ENCODE results near the gene CNPY1.
"Not testable (repeated sequence)": the region's sequence is repeated elsewhere in the genome, so short reads cannot be mapped to it uniquely, and the experiment has no call there.

The CNPY1 gene

GRCh38 chr7:155546449-155546848 is at the start of gene CNPY1:
CNPY1 (minus strand) TSS chr7:155546559; CDS start chr7:155545929, 630 bp downstream.
- not testable (repeated sequence) for DNase-seq (ENCODE audit: low spot score)

DNA sequence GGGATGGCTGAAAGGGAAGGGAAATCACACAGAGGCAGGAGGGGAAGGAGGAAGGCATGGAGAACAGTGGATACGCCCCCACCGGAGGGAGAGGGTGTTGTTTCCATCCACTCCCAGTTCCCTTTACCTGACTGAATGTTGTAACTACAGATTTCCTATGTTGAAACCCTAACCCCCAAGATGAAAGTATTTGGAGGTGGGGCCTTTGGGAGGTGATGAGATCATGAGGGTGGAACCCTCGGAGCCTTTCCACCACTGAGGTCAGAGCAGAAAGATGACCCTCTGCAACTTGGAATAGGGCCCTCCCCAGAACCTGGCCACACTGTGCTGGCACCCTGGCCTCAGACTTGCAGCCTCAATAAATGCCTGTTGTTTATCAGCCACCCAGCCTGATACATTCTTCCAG is 48.6 kb upstream of the CNPY1 start:
- no peak for DNase-seq (ENCODE audit: low spot score)

- no peak for DNase-seq (ENCODE audit: low spot score)
Observed at GRCh38 chr7:155594163-155594732, 47.9 kb upstream of the CNPY1 start.

DNA sequence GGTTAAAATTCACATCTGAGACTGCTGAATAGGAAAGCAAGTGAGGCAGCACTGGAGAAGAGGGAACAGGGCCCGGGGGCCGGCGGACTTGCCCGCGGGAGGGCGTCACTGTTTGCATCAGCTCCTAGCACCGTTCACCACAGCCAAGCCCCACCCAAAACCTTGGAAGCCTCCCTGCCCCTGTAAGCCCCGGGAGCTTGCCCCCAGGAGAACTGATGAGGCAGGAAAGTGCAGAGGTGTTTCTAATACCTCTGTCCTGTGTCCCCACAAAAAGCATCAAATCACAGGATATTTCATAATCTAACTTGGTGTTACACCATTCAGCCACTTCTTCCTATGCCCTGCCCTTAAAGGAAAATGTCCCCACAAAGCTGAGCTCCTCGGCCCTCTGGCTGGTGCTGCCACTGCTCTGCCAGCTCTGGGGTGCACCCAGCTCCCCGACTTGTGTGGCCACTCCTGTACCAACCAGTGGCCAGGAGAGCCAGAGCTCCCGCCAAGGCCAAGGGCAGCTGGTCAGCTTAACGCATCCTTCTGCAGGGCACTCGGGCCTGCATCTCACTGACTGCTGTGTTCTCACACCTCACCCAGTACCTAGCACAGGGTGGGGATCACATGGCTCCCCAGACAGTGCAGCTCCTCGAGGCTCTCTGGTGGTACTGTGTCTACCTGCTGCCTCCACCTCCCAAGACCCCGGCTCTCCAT is 47.3 kb upstream of the CNPY1 start:
- DNase-seq (ENCODE audit: low spot score) = no peak

GRCh38 chr7:155591055-155591775 is 44.9 kb upstream of the CNPY1 start:
- no peak for DNase-seq (ENCODE audit: low spot score)

GRCh38 chr7:155590215-155591018 is 44.1 kb upstream of the CNPY1 start:
- DNase-seq (ENCODE audit: low spot score) = no peak

GRCh38 chr7:155589001-155589980 is 42.9 kb upstream of the CNPY1 start:
- no peak for DNase-seq (ENCODE audit: low spot score)

DNA sequence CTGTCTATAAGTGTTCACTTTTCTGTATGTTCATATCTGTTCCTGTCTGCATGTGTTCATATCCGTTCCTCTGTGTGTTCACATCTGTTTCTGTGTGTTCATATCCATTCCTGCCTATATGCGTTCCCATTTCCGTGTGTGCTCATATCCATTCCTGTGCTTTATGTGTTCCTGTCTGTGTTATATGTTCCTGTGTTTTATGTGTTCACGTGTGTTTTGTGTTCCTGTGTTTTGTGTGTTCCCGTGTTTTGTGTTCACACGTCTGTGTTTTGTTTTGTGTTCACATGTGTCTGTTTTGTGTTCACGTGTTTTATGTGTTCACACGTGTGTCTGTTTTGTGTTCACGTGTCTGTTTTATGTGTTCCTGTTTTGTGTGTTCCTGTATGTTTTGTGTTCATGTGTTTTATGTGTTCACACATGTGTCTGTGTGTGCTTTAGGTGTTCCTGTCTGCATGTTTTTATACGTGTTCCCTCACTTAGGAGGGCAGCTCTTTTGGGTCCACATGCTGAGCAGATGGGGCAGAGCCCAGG is 42.2 kb upstream of the CNPY1 start:
- no peak for DNase-seq (ENCODE audit: low spot score)

DNA sequence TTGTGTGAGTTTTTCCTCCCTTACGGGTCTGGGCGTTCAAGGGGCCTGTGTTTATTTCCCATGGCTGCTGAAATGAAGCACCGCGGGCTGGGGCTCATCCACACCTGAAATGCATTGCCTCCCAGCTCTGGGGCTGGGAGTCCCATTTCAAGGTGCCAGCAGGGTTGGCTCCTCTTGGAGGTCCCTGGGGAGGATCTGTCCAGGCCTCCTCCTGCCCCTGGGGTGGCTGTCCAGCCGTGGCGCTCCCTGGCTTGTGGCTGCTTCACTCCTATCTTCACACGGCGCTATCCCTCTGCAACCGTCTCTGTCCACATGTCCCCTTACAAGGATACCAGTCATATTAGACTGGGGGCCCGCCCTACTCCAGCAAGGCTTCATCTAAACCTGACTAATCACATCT is 41.1 kb upstream of the CNPY1 start:
- DNase-seq (ENCODE audit: low spot score) = no peak

- no peak for DNase-seq (ENCODE audit: low spot score)
Observed at GRCh38 chr7:155586843-155587440, 40.6 kb upstream of the CNPY1 start.

GRCh38 chr7:155585951-155586350 is 39.6 kb upstream of the CNPY1 start:
- no peak for DNase-seq (ENCODE audit: low spot score)

GRCh38 chr7:155585532-155585895 is 39.2 kb upstream of the CNPY1 start:
- no peak for DNase-seq (ENCODE audit: low spot score)

- DNase-seq (ENCODE audit: low spot score) = no peak
Observed at GRCh38 chr7:155584763-155585531, 38.6 kb upstream of the CNPY1 start.

DNA sequence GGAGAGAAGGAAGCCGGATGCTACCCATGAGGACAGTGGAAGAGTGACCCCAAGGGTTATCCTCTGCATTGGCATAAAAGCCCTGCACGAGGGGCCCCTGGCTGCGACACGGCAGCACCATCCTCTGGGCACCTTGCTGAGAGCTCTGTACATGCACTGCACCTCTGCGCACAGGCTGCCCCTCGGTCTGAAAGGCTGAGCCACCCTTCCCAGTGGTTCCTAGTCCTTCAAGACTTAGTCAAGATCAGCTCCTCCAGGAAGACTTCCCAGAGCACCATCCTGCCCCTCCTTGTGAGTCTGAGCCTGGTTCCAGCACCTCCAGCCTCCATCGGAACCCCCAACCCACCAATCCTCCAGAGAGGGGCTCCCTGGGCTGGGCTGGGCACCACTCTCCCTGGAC is 37.9 kb upstream of the CNPY1 start:
- no peak for DNase-seq (ENCODE audit: low spot score)

DNA sequence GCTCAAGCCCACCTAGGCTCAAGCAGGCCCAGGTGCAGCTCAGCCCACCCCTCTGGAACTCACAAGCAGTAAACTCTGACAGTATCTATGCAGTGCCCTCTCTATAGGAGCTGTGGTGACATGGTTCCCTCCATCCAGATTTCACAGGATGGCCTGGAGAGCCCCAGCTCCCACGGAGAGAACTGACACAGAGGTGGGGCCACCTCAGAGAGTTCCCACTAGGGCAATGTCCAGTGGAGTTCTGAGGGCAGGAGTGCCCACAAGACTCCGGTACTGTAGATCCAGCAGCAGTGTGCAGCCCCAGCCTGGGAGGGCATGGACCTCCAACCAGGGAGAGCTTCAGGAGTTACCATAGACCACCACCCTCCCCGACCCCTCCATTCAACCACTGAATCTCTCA is 37.3 kb upstream of the CNPY1 start:
- DNase-seq (ENCODE audit: low spot score) = no peak

DNA sequence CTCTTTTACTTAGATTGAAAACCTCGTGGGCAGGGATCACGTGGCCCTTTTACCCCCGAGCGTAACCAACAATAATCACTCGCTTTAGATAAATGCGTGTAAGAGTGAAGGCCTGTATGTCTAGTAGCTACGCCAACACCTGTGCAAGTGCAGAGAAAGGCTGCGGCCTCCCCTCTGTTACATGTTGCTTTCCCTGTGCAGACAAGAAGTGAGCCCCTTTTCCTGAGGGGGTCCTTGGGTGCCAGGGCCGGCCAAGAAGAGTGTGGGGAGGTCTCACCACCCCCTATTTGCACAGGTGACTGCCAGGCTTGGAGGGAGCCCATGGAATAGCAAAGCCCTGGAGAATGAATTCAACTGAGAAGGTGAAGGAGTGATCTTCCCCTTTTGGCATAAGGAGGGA is 35.6 kb upstream of the CNPY1 start:
- no peak for DNase-seq (ENCODE audit: low spot score)

- DNase-seq (ENCODE audit: low spot score) = no peak
Observed at GRCh38 chr7:155581107-155581830, 34.9 kb upstream of the CNPY1 start.

- peak; percentile 15 for DNase-seq (ENCODE audit: low spot score)
Observed at GRCh38 chr7:155580367-155580766, 34.0 kb upstream of the CNPY1 start.

- DNase-seq (ENCODE audit: low spot score) = no peak
Observed at GRCh38 chr7:155579565-155579964, 33.2 kb upstream of the CNPY1 start.

Data from RKO (cell line).